NCI-H524 treated with DMSO at 0.1 percent for 48 hours (cell line): ENCODE measurements around the gene HECW1.
"Not testable (repeated sequence)": the region's sequence is repeated elsewhere in the genome, so short reads cannot be mapped to it uniquely, and the experiment has no call there.

Experiments
- DNase-seq: peaks from one replicate; lab custom pipeline; 2025; lab: John Stamatoyannopoulos, UW

HECW1 gene

DNA sequence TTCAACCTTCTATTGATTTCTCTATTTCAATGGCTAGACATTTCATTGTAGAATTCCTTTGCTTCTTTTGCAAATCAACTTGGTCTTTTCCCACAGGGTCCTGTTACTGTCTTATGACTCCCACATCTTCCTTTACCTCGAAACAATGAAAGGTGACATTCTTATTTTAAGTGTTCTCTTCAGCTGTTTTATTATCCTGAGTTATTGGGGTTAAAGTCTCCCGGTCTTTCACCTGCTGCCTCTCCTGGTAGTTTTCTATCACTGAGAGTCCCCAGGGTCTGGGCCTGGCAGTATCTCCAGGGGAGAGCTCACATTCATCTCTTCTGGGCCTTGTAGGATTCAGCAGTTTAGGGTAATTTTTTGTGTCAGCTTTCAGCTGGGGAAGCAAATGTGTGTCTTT lies 95.8 kb downstream of the HECW1 start:
- no peak for DNase-seq

DNA sequence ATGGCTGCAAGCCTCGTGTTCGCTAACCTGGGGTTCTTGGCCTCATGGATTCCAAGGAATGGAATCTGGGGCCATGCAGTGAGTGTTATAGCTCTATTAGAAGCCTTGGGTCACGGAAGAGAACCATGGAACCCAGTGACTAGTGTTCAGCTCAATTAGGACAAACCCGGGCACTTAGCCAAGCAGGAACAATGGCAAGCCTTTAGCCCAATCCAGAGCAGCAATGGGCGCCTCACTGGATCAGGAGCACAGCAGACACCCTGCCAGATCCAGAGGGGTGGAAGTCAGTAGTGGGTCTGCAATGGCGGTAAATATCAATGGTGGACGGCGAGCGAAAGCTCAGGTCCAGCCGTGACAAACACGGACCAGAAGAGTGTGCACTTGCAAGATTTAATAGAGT lies 98.1 kb downstream of the HECW1 start:
- not testable (repeated sequence) for DNase-seq

DNA sequence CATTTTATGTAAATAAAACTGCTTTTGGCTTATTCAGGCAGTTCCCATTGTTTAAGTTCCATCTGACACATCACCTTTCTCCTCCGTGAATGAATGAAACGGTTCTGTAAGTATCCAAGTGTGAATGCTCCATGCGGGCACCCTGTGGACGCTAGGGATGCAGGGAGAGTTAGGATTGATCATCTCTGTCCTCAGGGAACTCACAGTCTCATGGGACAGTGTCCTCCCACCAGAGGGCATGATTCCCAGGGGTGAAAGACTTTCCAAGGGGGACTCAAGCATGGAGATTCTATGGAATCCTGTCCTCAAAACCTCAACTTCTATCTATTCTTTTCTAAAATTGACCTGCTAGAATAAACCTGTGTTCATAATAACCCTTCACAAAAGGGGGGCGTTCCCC lies 98.8 kb downstream of the HECW1 start:
- DNase-seq = no peak

DNA sequence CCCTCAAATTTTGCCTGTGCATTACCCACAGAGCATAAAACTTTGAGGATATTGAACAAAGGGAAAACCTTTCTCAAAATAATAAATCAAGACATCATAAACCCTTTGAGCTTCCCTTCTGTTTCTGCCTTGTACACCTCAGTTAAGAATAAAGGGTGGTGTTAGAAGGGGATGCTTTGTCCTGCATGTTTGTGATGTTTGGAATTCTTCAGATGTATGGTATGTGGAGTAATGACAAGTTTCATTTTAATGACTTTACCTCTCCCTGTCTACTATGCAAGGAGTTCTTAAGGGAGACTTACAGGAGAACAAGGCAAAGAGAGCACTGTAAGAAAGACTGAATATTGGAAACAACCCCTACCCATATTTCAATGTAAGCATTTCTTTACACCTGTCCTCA lies 99.2 kb downstream of the HECW1 start:
- no peak for DNase-seq

DNA sequence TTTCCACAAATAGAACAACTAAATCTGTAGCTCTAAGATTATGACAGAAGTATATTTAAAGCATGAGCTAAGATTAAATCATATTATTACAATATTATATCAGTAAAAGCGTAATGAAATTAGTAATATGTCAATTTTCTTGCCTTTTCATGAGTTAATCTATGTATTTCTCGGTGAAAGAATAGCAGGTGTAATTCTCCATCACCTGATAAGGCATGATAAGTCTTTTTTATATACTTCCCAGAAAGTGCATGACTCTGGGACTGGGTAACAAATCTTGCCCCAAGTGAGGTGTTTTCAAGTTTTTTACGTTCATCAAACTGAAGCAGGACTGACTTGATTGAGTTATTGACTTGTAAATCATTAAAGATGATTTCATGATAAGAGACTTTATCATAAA lies 100.5 kb downstream of the HECW1 start:
- DNase-seq = no peak

DNA sequence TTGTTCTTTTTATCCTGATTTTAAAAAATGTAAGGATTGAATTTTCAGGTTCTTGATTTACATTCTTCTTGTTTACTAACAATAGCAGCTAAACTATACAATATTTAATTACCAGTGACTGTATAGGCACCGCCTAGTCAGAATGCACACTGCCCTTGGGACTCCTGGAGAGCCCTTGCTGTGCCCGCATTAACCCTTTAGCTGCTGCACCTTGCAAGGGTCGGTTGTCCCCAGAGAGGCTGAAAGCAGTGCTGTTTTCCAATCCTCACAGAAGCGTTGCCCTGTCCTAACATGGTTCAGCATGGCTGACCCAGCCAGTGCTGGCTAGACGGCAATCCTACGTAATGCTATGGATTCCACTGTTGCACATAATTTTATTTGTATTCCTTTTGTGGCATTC lies 102.6 kb downstream of the HECW1 start:
- no peak for DNase-seq

DNA sequence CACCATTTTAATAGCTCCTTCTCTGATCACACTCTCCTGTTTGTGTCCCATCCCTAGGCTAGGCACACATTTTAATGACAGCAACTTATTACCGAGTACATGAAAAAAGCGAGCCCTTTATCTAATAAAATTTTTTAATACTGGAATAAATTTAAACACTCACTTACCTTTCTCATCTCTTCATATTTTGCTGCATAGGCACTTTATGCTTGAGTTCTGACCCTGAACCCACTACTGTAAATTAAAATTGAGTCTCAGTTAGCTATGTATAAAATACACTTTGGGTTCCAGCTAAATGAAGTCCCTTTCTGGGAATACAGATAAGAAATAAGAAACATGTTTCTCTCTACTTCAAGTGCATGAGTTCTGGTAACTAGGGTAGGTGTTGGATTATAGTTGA lies 104.6 kb downstream of the HECW1 start:
- no peak for DNase-seq

DNA sequence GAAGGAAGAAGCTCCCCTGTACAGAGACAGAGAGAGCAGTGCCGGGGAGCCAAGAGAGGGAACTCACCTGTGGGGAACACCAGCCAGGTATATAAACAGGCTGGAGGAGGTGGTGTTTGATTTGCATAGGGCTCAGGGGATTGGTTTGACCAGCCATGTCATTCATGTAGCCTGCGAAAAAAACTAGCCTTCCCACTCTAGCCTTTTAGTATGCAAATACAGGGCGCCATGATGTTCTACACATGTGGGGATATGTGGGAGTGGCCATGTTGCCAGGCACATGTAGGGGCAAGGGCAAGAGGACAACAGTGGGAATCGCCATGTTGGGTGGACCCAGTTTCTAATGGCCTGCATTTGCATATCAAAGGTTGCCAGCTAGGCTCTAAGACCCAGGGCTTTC lies 106.5 kb downstream of the HECW1 start:
- not testable (repeated sequence) for DNase-seq

DNA sequence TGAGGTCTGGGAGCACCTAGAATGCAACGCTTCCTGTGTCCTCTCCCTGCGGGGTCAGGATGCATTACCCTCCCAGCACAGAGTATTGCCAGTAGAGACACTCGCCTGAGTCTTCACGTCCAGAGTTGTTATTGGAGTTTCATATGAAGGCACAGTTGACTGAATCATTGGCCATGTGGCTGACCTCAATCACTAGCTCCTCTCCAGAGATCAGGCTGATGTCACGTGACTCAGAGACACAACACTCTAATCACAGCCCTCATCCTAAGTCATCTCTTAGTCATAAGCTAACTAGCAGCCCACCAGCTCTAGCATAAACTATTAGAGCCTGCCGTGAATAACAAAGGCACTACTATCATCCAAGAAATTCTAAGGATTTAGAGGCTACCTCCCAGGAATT lies 107.8 kb downstream of the HECW1 start:
- no peak for DNase-seq

DNA sequence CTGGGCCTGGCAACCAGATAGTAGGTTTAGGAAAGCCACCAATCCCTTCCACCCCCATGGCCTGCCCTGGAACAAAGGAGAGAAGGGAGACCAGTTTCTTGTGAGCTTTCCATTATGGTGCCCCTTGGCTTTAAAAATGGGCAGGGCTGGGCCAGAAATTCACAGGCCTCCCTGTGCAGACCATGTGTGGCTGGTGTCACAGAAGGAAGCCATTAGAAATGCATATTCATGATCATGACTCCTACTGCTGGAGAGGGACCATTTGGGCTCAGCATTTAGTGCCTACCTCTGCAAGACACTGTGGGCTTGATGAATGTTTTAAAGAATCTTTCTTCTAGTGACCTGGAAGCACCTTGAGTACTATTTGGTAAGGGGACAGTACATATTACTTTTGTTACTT lies 108.3 kb downstream of the HECW1 start:
- DNase-seq = no peak

DNA sequence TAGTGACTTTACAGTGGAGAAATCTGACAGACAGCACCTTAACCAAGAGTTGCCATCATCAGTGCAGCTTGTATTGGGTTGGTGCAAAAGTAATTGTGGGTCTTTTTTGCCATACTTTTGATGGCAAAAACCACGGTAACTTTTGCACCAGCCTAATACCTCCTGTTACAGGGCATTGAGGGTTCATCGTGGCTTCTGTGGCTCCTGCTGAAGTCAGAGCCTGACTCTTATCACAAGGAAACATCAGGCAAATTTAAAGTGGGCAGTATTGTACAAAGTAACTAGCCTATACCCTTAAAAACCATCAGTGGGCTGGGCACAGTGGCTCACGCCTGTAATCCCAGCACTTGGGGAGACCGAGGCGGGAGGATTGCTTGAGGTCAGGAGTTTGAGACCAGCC lies 117.4 kb downstream of the HECW1 start:
- DNase-seq = no peak

DNA sequence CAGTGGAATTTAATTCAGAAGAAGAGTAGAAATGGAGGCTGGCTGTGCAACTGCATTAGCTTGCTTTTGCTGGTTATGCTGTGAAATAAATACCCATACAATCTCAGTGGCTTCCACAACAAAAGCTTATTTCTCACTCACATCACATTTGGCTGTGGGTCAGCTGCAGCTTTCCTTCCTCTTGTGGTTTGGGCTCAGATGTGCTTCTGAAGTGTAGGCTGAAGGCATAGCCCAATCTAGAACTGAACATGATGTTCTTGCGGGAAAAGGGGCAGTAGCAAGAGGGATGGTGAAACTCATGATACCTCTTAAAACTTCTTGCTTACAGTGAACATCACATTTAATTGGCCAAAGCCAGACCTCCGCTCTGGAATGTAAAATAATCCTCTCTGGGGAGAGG lies 119.9 kb downstream of the HECW1 start:
- no peak for DNase-seq

DNA sequence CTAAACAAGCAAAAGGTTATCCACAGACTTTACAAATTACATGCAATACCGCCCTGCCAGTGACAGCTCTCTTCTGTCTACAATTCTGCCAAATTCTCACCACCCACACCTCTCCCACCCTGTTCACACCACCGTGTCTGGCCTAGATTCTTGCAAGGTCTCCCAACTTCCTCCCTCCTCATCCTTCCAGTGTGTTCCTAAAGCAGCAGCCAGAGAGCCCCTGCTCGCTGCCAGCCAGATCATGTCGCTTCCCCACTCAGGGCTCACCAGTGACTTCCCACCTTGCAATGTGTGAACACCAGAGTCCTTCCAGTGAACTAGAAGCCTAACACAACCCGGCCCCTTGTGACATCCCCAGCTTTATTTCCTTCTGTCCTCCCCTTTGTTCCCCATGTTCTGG lies 121.6 kb downstream of the HECW1 start:
- no peak for DNase-seq

DNA sequence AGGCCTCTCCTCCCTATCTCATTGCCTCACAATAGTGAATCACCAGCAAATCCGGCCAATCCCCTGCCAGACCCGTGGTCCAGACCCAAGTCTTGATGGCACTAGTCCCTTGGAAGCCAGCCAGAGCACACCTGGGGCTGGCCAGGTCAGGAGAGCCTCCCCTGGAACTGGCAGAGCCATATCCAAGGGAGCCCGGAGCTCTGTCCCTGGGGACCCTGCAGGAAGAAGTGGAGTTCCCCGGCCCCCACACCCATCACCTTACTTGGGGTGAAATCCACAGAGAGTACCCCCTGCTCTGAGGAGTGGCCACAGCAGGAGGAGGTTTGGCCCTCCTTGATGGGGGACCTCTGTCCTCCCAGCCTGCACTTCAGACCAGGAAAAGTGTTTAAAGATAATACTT lies 122.5 kb downstream of the HECW1 start:
- no peak for DNase-seq

DNA sequence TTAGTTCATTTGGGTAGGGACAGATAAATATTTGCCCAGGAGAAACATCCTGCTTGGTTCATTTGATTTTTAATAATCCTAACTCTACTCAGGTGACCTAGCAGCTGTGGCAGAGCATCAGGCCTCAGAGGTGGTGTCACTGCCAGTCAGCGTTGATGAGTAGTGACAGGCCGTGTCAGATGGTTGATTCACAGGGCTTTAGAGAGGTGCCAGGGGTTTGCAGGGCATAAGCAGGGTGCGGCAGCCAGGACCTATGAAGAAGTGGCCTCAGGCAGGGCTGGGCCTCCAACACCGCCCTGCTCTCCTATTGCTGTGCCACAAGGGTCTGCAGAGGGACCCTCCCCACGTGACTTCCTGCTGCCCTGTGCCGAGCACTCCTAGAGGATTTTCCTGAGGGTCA lies 128.1 kb downstream of the HECW1 start:
- no peak for DNase-seq

DNA sequence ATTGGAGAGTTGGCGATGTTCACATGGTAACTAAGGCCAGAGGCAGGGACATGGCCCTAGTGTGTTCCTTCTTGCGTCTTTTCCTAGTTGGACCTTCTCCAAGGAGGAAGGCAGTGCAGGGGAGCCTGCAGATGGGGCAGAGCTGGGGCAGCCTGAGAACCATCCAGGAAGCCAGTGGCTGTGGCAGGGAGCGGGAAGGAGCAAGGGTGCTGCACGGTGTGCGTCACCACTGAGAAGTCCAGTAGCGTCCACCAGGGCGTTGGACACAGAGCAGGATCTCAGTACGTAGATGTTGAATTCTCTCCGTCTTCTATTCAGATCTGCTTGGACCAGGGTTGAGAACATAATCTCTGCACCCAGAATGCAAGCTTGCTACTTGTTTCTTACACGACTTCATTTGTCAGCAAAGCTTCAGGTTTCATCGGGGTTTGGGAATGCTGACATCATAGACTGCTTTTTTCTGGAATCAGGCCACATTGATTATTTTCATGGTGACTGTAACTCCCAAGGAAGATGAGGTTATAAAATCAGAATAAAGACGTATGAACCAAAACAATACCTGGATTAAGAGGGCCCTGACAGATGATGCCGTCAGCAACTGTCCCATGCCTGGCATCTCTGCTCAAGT lies 130.3 kb downstream of the HECW1 start:
- no peak for DNase-seq

DNA sequence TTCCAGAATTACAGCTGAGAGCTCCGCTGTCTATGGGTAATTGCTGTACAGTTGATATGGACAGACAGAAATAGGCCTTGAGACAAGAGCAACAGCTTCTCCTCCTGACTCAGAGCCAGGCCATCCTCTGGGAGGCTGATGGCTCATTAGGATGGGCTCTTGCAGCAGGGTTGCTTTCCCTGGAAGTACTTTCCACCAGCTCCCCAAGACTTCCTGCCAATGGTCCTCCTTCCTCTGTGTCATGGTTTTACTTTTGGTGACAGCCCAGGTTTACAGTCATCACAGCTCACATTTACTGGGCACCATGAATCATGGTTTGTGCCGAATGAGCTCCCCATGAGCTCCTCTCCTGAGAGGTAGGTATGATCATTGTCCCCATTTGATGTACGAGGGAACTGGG lies 131.8 kb downstream of the HECW1 start:
- DNase-seq = no peak

DNA sequence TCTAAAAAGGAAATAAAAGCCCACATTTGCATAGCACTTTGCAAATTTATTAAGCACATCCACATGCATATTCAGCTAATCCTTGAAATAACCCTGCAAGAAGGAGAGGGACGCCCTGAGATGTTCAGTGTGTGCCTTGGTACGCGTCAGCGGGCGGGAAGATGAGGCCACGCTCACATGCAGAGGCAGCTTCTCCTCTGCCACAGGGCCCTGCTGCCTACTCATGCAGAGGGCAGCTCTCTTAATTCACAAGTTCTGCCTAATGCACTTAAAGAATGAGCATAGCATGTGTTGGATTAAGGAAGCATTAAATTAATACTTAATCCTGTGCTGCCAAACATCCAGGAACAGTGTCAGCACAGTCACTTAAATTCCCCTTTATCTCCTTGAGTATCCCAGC lies 132.3 kb downstream of the HECW1 start:
- DNase-seq = no peak

DNA sequence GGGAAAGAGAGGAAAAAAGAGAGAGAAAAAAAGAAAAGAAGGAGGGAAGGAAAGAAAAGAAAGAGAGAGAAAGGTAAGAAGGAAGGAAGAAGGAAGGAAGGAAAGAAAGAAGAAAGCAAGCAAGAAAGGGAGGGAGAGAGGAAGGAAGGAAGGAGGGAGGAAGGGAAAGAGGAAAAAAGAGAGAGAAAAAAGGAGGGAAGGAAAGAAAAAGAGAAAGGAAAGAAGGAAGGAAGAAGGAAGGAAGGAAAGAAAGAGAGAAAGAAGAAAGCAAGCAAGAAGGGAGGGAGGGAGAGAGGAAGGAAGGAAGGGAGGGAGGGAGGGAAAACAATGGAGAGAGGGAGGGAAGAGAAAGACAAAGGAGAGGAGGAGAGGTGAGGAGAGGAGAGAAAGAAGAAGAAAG lies 135.3 kb downstream of the HECW1 start:
- DNase-seq = no peak

DNA sequence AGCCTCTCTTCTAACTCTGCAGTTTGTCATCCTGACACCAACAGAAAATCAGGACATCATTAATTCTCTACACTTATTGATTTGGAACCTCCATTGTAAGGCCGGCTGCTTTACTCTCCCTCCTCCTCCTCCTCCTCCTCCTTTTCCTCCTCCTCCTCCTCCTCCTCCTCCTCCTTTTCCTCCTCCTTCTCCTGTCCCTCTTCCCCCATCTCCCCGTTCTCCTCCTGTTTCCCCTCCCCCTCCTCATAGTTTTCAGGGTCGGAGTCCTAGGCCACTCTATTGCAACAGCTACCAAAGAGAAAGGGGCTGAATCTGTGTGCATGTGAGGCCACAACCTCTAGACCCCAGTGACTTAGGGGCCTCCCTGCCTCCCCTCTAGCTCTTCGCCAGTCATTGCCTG lies 136.1 kb downstream of the HECW1 start:
- DNase-seq = no peak

DNA sequence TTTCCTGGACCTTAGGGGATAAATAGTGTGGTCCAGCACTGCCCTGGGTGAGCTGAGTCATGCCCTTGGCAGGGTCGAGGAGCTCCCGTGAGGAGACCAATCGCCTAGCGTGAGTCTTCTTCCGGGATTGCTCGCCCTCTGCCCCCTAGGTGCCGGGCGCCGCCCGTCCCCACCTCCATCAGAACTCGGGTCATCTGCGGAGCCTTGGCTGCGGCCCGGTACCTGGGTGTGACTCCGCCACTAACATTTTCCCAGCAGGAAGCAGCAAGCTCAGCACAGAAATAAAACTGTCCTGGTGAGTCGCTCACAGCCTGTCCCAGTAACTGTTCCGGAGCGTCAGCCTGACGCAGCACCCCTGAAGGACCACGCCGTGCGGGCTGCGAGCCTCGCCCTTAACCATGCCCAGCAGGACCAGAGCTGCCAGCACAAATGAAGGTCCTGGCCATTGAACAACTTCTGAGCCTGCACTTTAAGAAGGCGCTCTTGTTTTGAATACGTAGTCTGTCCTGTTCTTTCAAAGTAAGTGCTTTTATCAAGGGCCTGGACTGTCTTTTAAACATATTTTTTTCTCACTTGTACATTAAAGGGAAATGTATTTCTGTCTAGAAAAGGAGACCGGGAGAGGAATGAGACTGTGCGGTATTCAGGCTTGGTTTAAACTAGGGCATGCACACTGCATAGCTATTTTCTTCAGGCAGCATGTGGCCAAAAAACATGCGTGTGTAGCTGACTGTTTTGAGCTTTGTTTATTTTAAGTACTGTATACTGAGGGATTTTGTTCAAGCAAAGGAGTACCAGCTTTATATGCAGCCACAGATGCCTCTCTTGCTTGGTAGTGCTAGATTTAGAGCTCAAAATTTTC lies 136.7 kb downstream of the HECW1 start:
- no peak for DNase-seq

DNA sequence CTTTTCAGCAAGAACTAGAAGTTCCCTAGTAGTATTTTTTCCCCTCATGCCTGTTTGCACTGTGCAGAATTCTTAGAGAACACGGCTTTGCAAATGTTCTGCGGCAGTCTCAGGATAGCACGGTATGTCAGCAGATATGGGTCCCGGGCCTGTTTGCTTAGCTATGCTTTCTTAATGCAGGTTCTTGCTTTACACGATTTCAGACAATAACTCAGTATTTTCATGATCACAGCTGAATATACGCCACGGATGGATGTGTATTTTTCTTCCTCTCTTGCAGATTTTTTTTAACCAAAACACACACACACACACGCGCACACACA lies 137.3 kb downstream of the HECW1 start:
- DNase-seq = no peak

DNA sequence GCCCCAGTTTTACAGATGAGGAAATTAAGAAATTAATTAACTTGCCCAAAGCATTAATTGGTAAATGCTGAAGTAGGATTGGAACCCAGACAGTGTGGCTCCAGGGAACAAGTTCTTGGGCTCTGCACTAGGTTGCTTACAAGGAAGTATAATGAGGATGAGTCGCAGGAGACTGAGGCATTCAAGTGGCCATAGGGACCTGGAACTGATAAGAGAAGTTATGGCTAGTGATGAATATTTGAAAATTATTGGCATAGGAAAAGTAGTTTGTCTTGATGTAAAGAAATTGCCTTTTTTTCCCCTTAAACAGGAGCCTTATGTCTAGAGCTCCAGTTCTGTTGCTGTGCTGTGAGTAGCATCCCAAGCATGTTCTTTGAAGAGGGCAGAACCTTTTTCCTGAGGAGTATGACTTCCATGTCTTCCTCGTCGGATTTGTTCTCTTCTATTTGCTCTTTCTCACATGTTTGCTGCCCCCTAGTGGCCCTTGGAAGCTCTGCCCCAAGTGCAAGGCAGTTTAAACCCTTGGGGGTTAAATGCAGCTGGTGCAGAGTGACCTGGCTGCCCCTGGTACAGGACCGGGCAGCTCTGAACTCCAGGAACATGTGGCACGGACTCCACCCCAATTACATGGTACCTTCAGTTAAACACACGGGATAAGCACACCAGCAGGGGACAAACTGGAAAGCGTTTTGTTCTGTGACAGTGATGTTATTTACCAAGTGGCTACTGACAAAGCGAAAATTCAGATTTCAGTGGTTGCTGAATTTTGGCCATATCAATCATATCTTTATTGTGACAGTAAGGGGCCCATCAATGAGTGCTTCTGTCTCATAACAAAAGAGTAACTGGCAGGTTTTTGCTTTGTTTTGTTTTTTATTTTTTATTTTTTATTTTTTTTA lies 148.8 kb downstream of the HECW1 start:
- DNase-seq = no peak
